Activated CD8-positive, alpha-beta memory T cell treated with anti-CD3 and anti-CD28 coated beads for 1 hour (primary cell): ENCODE data around the gene MGARP.
"Not testable (repeated sequence)": the region's sequence is repeated elsewhere in the genome, so short reads cannot be mapped to it uniquely, and the experiment has no call there.

Experiments used
- DNase-seq, 2 donors: peaks; one replicate each; pipeline ENCODE4 v3.0.0-alpha.2; 2020; ENCODE audit warnings: low read depth in 1 of 2; ENCODE audit errors: extremely low read depth in 1 of 2

The MGARP gene

DNA sequence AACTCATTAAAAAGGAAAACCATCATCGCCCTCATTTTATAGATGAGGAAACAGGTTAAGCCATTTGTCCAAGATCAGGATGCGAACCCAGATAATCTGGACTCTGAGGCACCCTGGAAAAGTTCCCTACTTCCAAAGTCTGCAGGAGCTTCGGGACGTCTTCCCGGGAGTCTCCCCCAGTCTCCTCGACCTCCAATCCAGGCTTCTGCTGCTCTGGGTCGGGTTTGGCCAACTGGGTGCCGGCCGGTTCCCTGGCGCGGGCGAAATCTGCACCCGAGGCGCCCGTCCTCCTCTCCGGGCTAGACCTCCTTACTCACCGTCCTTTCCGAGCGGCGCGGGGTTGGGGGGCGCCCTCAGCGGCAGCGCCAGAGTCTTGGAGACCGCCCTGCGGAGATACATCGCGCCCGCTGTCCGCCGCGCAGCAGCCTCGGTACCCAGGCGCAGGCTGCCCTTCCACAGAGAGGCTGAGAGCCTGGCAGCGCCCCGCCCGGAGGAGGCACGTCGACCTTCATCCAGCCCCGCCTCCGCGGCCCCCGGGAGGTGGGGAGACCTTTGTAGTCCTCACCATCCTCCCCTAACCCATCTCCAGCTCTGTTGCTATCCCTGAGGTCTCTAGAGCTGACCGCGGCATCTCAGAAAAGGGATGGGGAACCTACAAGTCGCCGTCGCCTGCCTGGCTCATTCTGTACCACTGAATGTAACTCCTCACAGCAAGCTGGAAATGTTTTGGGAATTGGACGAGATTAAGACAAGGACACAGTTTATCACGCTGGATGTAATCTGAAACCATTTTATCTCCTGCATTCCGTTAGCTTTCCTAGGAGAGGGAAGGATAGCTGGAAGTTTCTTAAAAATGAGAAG lies at the start of gene MGARP:
Gene MGARP, minus strand, starts transcription at position 466 of the 861 bp plus-strand sequence. Its CDS starts 67 bp downstream, at position 399.
- DNase-seq, result no peak

DNA sequence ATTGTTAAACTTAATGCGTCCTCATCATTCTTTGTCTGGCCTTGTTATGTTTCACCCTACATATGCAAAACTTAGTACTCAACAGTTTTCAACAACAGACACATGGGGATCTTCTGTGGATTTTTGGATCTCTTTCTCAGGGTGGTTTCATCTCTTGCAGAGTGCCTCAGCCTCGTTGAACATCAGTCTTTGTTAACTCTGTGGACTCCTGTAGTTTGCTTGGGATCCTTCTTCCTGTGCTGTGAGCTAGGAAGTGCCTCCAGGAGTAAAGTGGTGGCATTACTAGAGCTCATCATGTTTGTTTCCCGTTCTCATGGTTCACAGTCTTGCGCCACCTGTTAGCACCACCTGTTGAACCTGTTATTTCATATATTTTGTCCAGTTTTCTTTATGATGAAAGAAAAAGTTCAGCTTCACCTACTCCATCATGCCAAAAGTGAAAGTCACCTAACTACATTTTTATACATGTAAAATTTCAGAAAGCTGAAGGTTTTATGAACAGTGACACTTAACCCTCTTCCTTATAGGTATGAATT lies 49.7 kb upstream of the MGARP start:
- no peak for DNase-seq

GRCh38 chr4:139324620-139325019 lies 44.6 kb upstream of the MGARP start:
- DNase-seq, result no peak

DNA sequence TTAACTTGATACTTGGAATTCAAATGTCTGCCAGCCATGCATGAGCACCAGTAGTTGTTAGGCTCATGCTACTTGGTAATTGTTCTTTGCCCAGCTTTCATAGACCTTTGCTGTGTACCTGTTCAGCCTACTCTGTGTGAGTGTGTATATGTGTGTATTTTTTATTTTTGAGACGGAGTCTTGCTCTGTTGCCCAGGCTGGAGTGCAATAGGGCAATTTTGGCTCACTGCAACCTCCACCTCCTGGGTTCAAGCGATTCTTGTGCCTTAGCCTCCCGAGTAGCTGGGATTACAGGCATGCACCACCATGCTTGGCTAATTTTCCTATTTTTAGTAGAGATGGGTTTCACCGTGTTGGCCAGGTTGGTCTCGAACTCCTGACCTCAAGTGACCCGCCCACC lies 42.5 kb upstream of the MGARP start:
- not testable (repeated sequence) for DNase-seq

DNA sequence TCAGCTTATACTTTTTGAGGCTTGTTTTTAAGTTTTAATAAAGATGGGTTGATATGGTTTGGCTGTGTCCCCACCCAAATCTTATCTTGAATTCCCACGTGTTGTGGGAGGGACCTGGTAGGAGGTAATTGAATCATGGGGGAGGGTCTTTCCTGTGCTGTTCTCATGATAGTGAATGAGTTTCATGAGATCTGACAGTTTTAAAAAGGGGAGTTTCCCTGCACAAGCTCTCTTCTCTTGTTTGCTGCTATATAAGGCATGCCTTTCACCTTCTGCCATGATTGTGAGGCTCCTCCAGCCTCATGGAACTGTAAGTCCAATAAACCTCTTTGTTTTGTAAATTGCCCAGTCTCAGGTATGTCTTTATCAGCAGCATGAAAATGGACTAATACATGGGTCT lies 42.0 kb upstream of the MGARP start:
- not testable (repeated sequence) for DNase-seq

- DNase-seq, result no peak
Observed at GRCh38 chr4:139319571-139319970, 39.5 kb upstream of the MGARP start.

DNA sequence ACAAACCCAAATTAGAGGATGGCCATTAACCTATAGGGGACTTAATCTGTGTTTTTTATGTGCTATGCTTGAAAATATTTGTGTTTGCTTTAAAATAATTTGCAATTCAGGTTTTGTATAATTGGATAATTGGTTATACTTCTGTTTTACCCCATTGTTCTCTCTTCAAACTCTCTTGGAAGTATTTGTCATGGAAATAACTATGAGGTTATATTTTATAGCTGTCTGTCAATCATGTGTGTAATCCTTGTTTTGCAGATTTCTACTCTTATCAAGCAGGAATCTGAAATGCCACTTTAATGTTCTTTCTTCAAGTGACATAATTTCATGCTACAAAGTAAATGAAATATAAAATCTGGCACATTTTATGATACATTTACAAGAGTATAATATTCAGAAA lies 37.6 kb upstream of the MGARP start:
- DNase-seq, result no peak

DNA sequence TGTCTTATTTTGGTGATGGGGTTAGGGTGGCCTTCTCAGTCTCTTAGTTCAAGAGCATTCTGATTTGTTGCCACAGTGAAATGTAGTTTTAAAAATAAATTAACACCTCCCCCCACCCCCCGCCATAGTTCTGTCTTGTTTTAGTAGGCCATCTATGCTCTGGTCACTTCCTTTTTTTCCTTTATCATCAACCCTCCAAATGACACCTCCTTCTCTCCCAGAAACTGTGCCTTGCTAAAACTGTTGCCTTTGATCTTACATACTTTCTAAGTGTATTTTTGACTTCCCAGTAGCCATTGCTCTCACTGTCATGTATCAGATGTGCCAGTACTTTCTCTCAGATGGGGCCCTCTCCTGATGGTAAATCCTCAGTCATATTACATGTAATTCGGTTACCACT lies 36.7 kb upstream of the MGARP start:
- DNase-seq, result no peak

DNA sequence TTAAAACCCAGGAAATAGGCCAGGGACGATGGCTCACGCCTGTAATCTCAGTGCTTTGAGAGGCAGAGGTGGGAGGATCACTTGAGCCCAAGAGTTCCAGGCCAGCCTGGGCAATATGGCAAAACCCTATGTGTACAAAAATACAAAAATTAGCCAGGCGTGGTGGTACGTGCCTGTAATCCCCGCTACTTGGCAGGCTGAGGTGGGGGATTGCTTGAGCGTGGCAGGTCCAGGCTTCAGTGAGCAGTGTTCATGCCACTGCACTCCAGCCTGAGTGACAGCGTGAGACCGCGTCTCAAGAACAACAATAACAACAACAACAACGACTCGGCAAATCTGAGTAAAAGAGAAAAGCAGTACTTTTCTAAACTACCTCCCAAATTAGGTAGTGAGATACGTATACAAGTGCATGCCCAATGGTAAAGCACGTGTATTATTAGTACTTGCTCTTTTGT lies 35.2 kb upstream of the MGARP start:
- no peak for DNase-seq

DNA sequence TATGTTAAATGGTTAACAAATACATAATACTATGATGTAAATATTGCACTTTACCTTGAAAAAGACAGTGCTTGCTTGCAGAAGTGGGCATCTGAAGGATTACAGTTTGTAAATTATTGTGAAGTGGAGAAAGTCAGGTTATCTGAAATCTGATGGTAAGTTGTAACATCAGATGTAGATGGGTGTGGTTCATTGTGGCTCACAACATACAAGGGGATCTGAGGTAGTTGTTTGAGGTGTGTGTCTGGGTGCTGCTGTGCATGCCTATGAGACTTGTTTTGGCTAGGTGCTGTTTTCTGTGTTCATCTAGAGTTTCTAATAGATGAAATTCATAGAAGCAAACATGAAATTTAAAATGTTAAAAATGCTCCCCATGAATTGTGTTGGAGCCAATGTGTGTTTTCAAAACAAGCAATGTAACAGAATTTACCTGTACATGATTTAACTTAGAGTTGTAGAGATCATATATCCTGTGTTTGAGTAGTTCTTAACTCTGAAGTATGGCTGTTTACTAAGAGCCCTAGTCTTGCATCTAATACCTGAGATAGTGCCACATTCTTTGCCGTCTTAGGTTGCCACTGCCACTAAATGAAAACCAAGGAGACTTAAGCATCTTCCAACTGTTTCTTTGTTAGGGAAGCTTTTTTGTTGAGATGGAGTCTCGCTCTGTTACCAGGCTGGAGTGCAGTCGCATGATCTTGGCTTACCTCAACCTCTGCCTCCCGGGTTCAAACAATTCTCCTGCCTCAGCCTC lies 34.2 kb upstream of the MGARP start:
- DNase-seq, result no peak

DNA sequence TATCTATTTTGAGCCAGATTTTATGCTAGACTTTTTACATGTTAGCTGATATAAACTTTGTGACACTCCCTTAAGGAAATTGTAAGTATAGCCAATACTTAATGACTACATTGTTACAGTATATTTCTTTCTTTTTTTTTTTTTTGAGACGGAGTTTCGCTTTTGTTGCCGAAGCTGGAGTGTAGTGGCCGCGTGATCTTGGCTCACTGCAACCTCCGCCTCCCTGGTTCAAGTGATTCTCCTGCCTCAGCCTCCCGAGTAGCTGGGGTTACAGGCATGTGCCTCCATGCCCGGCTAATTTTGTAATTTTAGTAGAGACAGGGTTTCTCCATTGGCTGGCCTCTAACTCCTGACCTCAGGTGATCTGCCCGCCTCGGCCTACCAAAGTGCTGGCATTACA lies 33.4 kb upstream of the MGARP start:
- not testable (repeated sequence) for DNase-seq

DNA sequence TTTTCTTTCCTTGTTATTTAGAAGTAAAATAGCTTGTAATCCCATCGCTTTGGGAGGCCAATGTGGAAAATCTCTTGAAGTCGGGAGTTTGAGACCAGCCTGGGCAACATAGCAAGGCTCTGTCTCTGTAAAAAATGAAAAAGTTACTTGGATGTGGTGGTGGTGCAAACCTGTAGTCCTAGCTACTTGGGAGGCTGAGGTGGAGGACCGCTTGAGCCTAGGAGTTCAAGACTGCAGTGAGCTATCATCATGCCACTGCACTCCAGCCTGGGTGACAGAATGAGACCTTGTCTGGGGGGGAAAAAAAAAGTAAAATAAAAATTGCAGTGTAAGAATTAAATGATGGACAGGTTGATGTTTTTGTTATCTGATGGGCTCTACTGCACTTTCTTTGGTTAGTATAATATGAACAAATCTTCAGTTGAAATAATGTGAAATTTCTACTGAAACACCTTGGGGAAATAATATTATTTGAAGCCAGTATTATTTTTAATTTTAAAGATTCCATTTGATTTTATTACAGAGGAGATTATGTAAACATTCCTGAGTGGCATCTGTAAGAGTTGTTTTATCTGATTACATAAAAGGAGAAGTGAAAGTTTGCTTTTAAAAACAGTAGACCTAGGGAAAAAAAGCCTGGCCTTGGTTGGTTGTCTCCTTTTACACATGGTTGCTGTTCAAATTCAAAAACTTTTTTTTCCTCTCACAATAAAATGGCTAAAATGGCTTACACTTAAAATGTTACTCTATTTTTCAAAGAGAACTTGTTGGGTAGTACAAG lies 32.7 kb upstream of the MGARP start:
- DNase-seq, result no peak

GRCh38 chr4:139311909-139312308 lies 31.9 kb upstream of the MGARP start:
- DNase-seq, result no peak

GRCh38 chr4:139304920-139305319 lies 24.9 kb upstream of the MGARP start:
- DNase-seq, result no peak

- peak; percentile 27 to 34 for DNase-seq
Observed at GRCh38 chr4:139301821-139302611, 22.0 kb upstream of the MGARP start, which contains the start of gene NDUFC1. TSS of gene NDUFC1 (minus strand) at chr4:139302477. CDS start at chr4:139295798, 6,679 bp downstream.

DNA sequence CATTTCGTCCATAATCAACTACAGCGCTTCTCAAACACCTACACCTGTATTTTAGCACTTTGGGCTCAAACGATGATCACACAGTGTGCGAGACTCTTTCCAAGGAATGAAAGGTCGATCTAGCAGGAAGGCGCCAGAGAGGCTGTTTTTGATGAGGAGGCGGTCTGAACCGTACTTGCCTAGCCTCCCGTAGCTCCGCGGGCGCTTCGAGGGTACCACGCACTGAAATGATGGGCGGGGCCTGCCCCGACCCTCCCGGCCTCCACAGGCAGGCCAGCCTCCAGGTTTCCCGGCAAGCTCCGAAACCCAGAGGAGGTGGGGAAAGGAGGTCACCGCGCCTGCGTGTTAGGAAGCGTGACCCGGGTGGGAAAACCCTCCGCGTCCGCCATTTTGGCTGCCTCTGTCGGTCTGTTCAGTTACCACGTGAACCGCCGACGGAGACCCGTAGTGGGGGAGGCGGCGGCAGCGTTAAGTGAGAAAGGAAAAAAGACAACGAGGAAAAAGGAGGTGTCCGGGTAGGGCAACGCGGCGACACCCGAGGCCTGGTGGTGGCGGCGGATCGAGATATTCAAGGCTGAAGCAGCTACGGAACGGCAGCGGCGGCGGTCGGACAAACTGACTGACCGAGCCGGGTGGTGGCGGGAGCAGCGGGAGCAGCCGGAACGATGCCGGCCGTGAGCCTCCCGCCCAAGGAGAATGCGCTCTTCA lies 21.2 kb upstream of the MGARP start, which contains the start of gene NAA15:
Gene NAA15, plus strand, starts transcription at position 393 of the 708 bp plus-strand sequence. Its CDS starts 273 bp downstream, at position 666.
- DNase-seq, result peak; percentile 95

DNA sequence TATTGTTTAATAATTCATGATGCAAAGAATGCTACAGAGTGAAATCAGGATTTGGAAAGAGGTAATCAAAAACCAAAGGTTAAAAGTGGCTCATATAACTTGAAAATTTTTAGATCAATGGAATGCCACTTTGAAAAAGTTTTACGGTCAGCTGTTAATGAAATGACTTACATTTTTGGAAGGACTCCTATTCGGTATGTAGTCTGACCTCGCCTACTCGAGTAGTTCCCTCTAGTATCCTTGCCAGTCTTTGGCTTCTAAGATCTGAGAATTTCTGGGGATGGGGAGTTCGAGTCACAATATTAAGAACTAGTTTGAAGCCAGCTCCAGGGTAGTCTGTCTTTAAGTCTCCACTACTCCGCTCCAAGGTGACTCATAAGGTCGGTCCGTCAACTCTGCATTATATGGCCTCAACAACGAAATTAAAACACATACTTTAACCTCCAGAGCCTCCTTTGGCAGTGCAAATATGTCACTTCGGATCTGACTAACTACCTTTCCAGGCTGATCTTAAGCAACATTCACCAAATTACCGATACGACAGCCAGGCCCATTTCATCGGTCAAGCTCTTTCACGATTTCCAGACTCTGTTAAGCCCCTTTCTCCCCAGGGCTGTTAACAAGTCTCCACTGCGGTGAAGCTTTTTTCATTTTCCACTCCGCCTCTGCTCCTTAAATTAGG lies 20.5 kb upstream of the MGARP start:
- DNase-seq, result no peak

DNA sequence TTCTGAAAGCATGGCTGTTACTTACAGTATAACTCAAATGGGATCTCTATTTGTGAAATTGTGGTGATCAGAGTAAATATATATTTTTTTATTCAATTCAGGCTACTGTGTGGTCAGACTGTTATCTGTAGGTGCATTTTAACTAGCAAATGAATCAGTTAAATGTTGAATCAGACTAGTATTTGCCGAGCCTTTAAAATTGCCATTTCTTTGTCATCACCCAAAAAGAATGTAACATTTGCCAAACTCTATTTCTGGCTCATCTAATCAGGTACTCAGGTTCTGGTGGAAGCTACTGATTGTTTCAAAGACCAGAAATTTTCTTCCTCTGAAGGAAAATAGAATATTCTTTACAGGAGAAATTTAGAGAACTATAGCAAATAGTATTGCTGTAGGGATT lies 19.5 kb upstream of the MGARP start:
- no peak for DNase-seq

GRCh38 chr4:139297001-139297410 lies 17.0 kb upstream of the MGARP start:
- DNase-seq, result no peak
